GM19099 (cell line): ENCODE measurements around the gene CRLF3.

ENCODE experiments used
- POLR2A ChIP-seq: IDR thresholded peaks from 3 replicates; pipeline ENCODE4 v1.6.1; 2011; ENCODE audit warnings: low read depth; ENCODE audit not compliant: insufficient read length; ENCODE audit errors: extremely low read depth

The CRLF3 gene

DNA sequence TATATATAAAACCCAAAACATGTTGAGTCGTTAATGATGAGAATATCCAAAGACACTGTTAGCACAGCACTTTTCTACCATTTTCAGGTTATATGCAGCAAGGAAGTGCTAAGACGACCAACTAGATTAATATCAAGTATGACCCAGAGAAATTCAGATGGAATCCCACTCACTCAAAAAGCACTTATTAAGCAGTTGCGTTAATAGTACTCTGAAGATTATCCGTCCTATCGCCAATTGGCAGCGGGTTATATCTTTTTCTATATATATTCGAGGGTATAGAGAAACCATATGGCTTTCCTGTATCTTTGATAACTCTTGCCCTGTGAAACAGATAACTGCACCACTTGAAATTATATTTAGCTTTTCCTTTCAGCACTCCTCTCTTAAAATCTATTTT, 1.1 kb downstream of the CRLF3 start:
- no peak for TF ChIP-seq POLR2A

DNA sequence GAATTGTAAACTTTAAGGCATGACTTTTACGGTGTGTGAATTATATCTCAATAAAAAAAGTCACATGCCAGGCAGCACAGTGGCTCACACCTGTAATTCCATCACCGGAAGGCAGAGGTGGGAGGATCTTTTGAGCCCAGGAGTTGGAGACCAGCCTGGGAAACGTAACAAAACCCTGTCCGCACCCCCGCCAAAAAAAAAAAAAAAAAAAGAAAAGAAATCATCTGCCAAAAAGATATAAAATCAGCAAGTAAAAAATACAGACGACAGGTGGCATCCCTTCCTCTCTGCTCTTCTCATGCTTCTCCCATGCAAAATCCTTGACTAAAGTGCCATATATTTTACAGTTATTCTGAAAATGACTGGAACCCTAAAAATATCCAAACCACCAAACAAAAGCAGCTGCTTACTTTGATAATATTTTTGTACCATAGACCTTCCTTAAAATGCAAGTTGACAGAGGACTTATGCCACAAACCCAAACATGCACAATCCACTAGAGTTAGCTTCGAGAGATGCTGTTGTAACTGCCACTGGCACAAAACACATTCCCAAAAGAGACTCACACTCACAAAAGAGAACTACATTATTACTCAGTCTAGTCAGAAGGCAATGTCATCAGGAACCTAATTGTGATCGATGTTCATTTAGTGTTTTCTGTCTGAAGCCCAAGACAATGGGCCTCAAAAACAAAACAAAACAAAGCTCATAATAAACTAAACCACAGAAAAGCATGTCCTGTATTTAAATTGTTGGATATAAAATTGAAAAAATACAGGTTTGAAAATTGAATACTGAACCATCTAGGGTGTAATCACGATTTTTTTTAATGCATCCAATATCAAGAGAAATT, 2.4 kb downstream of the CRLF3 start:
- TF ChIP-seq POLR2A = no peak

- no peak for TF ChIP-seq POLR2A
Measured at GRCh38 chr17:30819971-30820705, 4.4 kb downstream of the CRLF3 start.

GRCh38 chr17:30816165-30816564, 8.3 kb downstream of the CRLF3 start:
- TF ChIP-seq POLR2A = no peak

DNA sequence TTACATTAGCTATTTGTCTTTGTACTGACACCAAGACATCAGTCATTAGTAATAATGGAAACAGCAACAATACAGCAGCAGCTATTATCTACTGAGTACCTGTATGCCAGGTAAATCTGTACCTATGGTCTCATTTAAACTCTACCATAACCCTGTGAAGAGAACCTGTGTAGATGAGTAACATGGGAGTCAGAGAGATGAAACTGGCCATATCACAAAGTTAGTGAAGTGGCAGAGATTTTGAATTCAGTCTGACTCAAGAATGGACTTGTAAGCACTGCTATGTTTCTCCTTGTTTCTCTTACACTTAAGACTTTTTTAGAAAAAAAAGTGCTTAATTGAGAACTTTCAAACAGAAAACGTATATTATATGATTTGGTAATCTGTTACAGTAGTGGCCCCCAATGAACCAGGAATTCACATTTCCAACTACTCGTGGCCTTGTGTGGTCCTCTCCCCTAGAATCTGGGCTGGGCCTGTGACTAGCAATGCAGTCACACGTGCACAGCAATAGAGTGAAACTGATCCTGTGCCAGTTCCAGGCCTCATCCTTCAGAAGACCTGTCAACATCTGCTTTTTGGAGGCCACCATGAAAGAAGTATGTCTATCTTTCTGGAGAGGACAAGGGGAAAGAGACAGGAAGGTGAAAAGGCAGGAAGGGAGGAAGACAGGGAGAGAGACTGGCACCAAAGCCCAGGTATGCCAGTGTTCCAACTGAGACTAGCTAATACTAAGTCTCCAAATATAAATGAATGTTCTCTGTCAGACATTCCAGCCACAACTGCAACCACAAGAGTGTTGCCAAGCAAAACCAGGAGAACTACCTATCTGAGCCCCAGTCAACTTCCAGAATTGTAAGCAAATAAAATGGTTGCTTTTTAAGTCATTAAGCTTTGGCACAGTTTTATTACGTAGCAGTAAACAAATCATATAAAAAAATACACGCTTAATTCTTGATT, 12.0 kb downstream of the CRLF3 start:
- no peak for TF ChIP-seq POLR2A

- no peak for TF ChIP-seq POLR2A
Measured at GRCh38 chr17:30809867-30810266, 14.6 kb downstream of the CRLF3 start.

DNA sequence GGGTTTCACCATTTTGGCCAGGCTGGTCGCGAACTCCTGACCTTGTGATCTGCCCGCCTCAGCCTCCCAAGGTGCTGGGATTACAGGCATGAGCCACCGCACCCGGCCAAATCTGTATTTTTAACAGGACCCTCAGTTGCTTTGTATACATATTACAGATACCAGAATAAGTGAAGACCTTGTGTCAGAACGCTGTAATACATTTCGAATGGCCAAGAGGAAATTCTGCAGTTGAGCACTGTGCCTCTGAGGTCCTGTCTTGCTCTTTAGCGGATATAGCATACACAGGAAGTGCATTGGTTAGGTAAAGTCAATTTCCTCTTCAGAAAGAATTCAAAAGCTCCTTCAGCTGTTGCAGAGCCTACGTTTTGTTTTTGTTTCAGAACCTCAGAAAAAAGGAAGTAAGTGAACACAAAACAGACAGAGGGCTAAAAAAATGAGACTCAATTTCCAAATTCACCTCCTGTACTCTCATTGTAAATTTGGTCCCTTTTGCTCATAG, 15.7 kb downstream of the CRLF3 start:
- TF ChIP-seq POLR2A = peak; percentile 41

DNA sequence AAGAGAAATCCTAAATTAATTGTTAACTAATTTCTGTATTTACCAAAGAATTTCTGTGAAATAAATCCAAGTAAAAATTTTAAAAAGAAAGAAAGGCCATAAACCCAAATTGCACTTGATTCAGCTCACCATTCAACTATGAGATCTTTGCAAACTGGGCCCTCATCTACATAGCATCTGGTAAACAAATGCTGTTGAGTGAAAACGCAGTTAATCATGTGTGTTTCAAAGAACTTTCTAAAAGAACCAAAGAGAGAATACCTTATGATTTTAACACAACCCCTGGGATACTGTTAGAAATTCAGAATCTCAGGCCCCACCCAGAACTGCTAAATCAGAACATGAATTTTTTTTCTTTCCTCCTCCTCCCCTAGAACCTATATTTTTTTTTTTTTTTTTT, 16.6 kb downstream of the CRLF3 start:
- no peak for TF ChIP-seq POLR2A

GRCh38 chr17:30805944-30806456, 18.5 kb downstream of the CRLF3 start:
- no peak for TF ChIP-seq POLR2A

- TF ChIP-seq POLR2A = no peak
Measured at GRCh38 chr17:30801671-30802070, 22.8 kb downstream of the CRLF3 start.

DNA sequence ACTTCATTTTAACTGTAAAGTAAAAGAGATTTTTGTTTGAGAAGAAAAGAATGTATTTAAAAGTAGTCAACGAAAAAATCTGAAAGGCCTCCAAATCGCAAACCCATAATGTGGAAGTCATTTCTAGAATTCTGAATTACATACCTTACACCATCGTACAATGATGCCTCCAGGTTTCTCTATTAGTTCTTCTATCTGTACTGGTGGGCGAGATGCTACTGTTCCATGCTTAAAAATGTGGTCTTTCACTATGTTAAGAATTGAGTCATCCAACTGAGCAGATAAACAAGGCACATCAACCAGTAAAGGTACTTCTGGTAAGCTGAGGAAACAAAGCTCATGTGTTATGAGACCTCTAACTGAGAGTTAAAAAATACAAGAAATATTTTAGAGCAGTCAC, 28.5 kb downstream of the CRLF3 start:
- no peak for TF ChIP-seq POLR2A

- TF ChIP-seq POLR2A = no peak
Measured at GRCh38 chr17:30794372-30794771, 30.1 kb downstream of the CRLF3 start.

GRCh38 chr17:30793282-30793977, 31.1 kb downstream of the CRLF3 start:
- TF ChIP-seq POLR2A = no peak

DNA sequence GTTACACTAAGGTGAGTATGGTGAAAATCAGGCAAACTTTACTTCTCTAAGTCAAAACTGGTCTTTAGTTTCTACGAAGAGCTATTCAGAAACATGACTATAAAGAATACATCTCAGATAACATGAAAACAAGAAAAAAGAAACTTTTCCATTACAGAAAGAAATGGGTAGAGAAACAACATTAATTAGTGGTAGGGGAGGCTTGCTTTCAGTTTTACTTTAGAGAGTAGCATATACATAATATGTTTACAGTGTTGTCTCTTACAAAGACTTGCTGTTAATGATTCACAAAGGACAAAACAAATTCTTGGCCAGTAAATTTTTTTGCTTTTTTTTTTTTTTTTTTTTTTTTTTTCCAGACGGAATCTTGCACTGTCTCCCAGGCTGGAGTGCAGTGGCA, 34.2 kb downstream of the CRLF3 start:
- no peak for TF ChIP-seq POLR2A
